Measurements from ENCODE around the gene GLDN.
A peak's percentile ranks its signal among the peaks of the same experiment; 100 is the strongest.

Gene GLDN

DNA sequence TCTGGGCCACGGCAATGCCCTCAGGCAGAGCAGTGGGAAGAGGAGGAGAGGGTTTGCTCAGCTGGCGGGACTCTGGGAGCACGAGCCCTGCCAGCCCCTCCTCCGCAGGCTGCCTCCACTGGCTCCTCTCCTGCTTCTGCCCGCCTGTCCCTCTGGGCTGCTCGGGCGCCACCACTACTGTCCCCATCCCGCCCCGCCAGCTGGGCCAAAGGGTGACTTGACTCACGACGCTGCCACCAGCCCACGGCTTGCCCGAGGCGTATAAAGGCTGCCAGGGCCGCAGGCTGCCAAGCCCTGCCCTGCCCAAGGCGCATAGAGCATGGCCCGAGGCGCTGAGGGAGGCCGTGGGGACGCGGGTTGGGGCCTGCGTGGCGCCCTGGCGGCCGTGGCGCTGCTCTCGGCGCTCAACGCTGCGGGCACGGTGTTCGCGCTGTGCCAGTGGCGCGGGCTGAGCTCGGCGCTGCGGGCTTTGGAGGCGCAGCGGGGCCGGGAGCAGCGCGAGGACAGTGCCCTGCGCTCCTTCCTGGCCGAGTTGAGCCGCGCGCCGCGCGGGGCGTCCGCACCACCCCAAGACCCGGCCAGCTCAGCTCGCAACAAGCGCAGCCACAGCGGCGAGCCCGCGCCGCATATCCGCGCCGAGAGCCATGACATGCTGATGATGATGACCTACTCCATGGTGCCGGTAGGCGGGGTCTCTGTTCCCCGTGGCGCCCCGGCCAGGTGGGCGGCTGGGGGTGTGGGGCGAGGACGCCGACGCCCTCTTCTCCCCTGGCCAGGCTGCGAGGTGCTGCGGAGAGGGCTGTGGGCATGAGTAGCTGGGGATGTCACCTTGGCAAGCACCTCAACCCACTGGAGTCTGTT, at the start of gene GLDN:
Gene GLDN (plus strand): TSS at position 290 of the 861 bp plus-strand sequence. CDS start 30 bp downstream, at position 320.
- Histone ChIP-seq H3K36me3 (ENCODE audit: control insufficient read depth, insufficient read depth, low read length) (no peaks in the 10 kb centered on the region), H3K9me3 (ENCODE audit: control insufficient read depth, low read length) (no peaks in the 10 kb centered on the region), H3K4me3 (ENCODE audit: low read depth, low read length) (no peak within 1 kb of the TSS), H3K9ac (no peak within 1 kb of the TSS), H3K4me2 (ENCODE audit: low read length) (peak within 1 kb of the TSS; percentile 33), H2AFZ (peak within 1 kb of the TSS; percentile 56), H3K27ac (no peak within 1 kb of the TSS), H3K4me1 (no peaks in the 10 kb centered on the region), H3K79me2 (no peaks in the 10 kb centered on the region), H3K27me3 (ENCODE audit: control insufficient read depth, insufficient read depth, low read length) (no peaks in the 10 kb centered on the region)
- TF ChIP-seq, protein P1, sequence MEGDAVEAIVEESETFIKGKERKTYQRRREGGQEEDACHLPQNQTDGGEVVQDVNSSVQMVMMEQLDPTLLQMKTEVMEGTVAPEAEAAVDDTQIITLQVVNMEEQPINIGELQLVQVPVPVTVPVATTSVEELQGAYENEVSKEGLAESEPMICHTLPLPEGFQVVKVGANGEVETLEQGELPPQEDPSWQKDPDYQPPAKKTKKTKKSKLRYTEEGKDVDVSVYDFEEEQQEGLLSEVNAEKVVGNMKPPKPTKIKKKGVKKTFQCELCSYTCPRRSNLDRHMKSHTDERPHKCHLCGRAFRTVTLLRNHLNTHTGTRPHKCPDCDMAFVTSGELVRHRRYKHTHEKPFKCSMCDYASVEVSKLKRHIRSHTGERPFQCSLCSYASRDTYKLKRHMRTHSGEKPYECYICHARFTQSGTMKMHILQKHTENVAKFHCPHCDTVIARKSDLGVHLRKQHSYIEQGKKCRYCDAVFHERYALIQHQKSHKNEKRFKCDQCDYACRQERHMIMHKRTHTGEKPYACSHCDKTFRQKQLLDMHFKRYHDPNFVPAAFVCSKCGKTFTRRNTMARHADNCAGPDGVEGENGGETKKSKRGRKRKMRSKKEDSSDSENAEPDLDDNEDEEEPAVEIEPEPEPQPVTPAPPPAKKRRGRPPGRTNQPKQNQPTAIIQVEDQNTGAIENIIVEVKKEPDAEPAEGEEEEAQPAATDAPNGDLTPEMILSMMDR (IDR thresholded peaks at IDR 0.05), result no peak

DNA sequence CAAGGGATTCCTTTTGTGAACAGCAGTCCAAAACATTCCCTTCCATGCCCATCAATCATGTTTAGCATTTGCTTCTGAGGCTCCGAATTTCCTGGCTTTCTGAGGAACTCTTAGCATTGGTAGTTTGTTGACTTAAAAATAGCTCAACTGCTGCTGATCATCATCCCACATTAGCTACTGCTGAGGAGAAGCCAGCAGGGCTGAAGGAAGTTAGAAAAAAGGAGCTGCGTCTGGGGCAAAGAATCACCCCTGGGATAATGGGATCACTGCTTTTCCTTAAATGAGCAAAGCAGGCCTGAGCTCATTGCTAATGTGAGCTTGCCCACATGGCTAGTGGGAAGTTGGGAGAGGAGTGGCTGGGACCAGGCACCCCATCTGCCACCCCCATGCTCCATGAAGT, 42.8 kb upstream of the GLDN start:
- no peaks in the 10 kb centered on the region for H3K79me2 ChIP-seq
- H3K27me3 ChIP-seq (ENCODE audit: control insufficient read depth, insufficient read depth, low read length), result no peaks in the 10 kb centered on the region
- H3K4me2 ChIP-seq (ENCODE audit: low read length), result no peak overlapping the region
- no peaks in the 10 kb centered on the region for H3K9me3 ChIP-seq (ENCODE audit: control insufficient read depth, low read length)
- no peak overlapping the region for H3K4me3 ChIP-seq (ENCODE audit: low read depth, low read length)
- no peak overlapping the region for H2AFZ ChIP-seq
- H3K27ac ChIP-seq, result no peak overlapping the region
- no peak overlapping the region for H3K9ac ChIP-seq
- no peaks in the 10 kb centered on the region for H3K36me3 ChIP-seq (ENCODE audit: control insufficient read depth, insufficient read depth, low read length)
- no peaks in the 10 kb centered on the region for H3K4me1 ChIP-seq
- TF ChIP-seq, protein P1 (IDR thresholded peaks at IDR 0.05), result no peak

DNA sequence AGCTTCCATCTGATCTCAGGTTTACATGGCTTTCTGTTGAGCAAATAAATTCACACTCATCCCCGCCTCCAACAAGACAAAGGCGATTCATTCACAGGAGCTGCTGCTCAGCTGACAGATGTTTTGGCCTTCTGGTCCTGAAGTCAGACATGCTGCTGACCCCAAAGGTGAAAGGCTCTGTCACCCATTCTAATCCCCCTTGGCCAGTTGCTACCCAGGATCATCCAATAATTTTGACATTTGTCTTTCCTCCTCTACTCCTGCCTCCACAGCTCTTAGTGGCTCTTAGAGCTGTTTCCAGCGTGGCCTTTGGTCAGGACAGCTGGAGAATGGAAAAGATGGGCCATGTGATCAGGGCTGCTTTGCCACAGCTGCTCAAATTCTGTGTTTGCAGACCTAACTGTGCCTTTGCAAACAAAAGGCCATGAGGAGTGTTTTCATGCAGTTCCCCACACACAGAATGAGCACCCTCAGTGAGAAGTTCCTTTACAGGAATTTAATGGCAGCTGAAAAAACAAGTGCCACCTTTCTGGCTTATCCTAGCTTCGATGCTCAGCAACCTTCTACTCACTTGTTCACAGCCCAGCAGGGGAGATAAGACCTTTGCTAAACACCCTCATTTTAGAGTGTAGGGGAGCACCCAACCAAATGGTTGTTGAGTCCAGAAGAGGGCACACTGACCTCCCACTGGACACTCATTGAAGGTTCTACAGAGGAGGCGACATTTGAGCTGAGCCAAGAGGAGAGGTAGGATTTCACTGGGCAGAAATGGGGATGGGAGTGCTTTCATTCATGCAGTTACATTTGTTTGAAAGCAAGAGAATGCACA, 42.1 kb upstream of the GLDN start:
- TF ChIP-seq, protein P1 (IDR thresholded peaks at IDR 0.05), result no peak
- no peaks in the 10 kb centered on the region for H3K27me3 ChIP-seq (ENCODE audit: control insufficient read depth, insufficient read depth, low read length)
- no peaks in the 10 kb centered on the region for H3K9me3 ChIP-seq (ENCODE audit: control insufficient read depth, low read length)
- H3K36me3 ChIP-seq (ENCODE audit: control insufficient read depth, insufficient read depth, low read length), result no peaks in the 10 kb centered on the region
- H3K4me1 ChIP-seq, result no peaks in the 10 kb centered on the region
- H3K79me2 ChIP-seq, result no peaks in the 10 kb centered on the region
- H3K4me3 ChIP-seq (ENCODE audit: low read depth, low read length), result no peak overlapping the region
- no peak overlapping the region for H3K27ac ChIP-seq
- H2AFZ ChIP-seq, result no peak overlapping the region
- no peak overlapping the region for H3K4me2 ChIP-seq (ENCODE audit: low read length)
- no peak overlapping the region for H3K9ac ChIP-seq

DNA sequence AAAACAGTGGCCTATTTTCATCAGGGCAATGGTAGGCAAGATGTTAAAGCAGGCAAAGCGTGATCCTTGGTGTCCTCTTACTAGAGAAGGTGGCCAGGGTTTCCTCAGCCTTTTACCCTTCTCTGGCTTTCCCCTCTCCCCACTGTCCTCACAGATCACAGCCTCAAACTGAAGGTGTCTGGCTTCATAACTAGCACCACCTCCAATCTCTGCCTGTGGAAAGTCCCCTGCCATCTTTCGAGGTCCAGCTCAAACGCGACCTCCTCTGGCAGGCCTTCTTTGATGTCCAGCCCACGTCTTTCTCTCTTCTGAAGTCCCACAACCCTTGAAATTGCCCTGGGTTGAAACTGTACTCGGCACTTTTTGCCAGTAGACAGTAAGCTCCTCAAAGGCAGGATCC, 39.0 kb upstream of the GLDN start:
- Histone ChIP-seq H3K36me3 (ENCODE audit: control insufficient read depth, insufficient read depth, low read length) (no peaks in the 10 kb centered on the region), H3K9me3 (ENCODE audit: control insufficient read depth, low read length) (no peaks in the 10 kb centered on the region), H3K4me2 (ENCODE audit: low read length) (no peak overlapping the region), H3K79me2 (no peaks in the 10 kb centered on the region), H3K4me1 (no peaks in the 10 kb centered on the region), H3K4me3 (ENCODE audit: low read depth, low read length) (no peak overlapping the region), H3K27me3 (ENCODE audit: control insufficient read depth, insufficient read depth, low read length) (no peaks in the 10 kb centered on the region), H2AFZ (no peak overlapping the region), H3K27ac (no peak overlapping the region), H3K9ac (no peak overlapping the region)
- TF ChIP-seq, protein P1 (IDR thresholded peaks at IDR 0.05), result no peak

All from parathyroid adenoma (tissue), 2 donors.